VCaP (cell line): ENCODE measurements around the gene MYO3B.

Experiments used
- H3K27ac ChIP-seq: fragments of 450-650 bp; 2 replicates; pipeline ENCODE4 v1.5.1; 2017
- CTCF ChIP-seq: fragments of 450-650 bp; conservative IDR thresholded peaks from 2 replicates; pipeline ENCODE4 v1.5.1; 2017; ENCODE audit warnings: mild to moderate bottlenecking, moderate library complexity

The MYO3B gene

GRCh38 chr2:170505631-170506275 is 327.8 kb downstream of the MYO3B start:
- no peak for TF ChIP-seq CTCF
- peak overlapping the region; percentile 68 for H3K27ac ChIP-seq

DNA sequence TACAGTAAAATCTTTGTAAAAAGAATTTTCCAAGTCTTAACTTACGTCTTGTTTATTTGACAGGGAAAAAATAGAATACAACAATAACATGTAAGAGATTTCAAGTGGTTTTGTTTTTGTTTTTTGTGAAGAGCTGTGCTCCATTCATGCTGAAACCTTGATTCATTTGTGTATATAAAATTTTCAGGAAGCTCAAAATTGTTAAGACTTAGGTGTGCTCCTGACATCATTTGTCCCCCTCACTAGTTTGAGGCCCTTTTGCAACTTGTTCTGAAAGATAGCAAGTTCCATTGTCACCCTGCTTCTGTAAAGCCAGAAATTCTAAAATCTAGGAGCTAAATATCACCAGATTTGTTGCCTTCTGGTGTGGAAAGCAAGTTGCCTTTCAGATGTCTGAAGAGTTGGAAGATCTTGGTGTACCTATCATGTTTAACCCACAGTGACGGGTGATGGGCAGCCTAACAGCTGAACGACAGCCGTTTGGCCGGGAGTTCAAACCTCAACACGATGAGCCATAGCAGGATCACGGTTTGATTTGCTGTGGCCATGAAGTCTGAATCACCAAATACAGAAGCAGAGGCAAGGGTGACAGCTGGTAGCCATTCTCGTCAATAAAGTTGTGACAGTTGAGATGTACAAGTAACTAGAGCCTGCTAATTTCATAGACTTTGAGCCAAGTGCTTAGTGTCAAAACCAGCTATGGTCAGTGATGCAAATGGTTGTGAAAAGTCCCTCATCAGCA is 331.7 kb downstream of the MYO3B start:
- TF ChIP-seq CTCF = no peak
- H3K27ac ChIP-seq = no peak overlapping the region

DNA sequence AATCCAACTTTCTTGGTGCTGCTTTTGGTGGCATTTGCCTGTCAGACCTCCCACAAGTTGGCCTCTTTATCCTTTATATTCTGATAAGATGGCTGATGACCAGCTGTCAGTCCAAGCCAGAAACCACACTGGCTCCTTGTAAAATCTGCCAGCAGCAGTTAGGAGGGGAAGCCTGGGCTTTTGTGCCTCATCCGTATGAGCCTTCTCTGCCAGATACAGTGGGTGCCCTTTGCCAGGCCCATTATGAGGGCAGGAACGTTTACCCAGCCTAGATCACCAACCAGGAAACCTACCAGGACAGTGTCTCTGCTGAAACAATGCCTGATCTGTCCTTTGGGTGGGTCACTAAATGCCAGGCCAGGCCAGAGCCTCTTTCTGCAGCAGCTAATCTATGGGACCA is 334.3 kb downstream of the MYO3B start:
- TF ChIP-seq CTCF = no peak
- H3K27ac ChIP-seq = peak overlapping the region; percentile 45

DNA sequence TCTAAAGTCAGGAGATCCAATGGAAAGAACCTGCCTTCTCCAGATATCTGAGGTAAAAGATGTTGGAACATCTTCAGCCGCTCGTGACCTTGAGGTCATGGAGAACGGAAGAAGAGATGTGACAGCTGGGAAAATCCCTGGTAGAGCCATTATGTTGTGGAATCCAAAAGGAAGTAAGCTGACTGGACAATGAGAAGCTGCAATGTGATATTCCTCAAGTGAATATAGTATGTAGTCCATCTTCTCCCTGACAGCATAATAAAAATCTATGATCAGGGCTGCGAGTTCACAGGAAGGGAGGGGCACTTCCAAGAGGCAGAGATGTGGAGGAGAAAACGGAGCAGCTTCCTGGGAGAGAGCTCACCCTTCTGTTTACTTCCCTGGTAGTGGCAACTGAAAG is 336.2 kb downstream of the MYO3B start:
- no peak for TF ChIP-seq CTCF
- no peak overlapping the region for H3K27ac ChIP-seq

- no peak for TF ChIP-seq CTCF
- no peak overlapping the region for H3K27ac ChIP-seq
Measured at GRCh38 chr2:170517538-170517937, 339.6 kb downstream of the MYO3B start.

- no peak overlapping the region for H3K27ac ChIP-seq
- no peak for TF ChIP-seq CTCF
Measured at GRCh38 chr2:170518911-170519310, 341.0 kb downstream of the MYO3B start.

GRCh38 chr2:170521299-170521698 is 343.4 kb downstream of the MYO3B start:
- H3K27ac ChIP-seq = no peak overlapping the region
- TF ChIP-seq CTCF = no peak
